Uterus (tissue), 4 donors: ENCODE data around the gene ZNF133. TPM values are rescaled to one million over a fixed set of nuclear protein-coding genes. Genes with fewer than 3 reads are reported as not detected.

ENCODE experiments used
- DNase-seq, 2 donors: peaks; one replicate each; pipeline ENCODE4 v3.0.0-alpha.2; 2019 to 2020
- H3K27ac ChIP-seq, 2 donors: fragments of 200-600 bp; sonication (generic); 1 replicate in 1 of 2; 2 replicates in 1 of 2; pipeline ENCODE4 v1.5.1; 2016 to 2018
- H3K27me3 ChIP-seq, 2 donors: fragments of 200-600 bp; sonication (generic); one replicate each; pipeline ENCODE4 v1.5.1; 2018 to 2019; ENCODE audit warnings: control low read depth in 1 of 2
- H3K36me3 ChIP-seq, 2 donors: fragments of 200-600 bp; sonication (generic); one replicate each; pipeline ENCODE4 v1.5.1; 2019; ENCODE audit warnings: control low read depth in 1 of 2
- H3K4me1 ChIP-seq, 2 donors: fragments of 200-600 bp; sonication (generic); one replicate each; pipeline ENCODE4 v1.5.1; 2018 to 2019; ENCODE audit warnings: control low read depth in 1 of 2
- H3K4me3 ChIP-seq, 2 donors: fragments of 200-600 bp; sonication (generic); 1 replicate in 1 of 2; 2 replicates in 1 of 2; pipeline ENCODE4 v1.5.1; 2018 to 2019; ENCODE audit warnings: mild to moderate bottlenecking in 1 of 2
- H3K9me3 ChIP-seq, 2 donors: fragments of 200-600 bp; sonication (generic); one replicate each; pipeline ENCODE4 v1.5.1; 2019; ENCODE audit warnings: control low read depth in 1 of 2
- CTCF ChIP-seq, 4 experiments: fragments of 200-600 bp in 2 of 4; fragments of 450-650 bp in 2 of 4; sonication (generic) in 2 of 4; IDR thresholded peaks; one replicate each; pipeline ENCODE4 v1.5.1; 2016 to 2019; ENCODE audit warnings: antibody characterized with exemption in 4 of 4, mild to moderate bottlenecking in 2 of 4, moderate library complexity in 1 of 4
- POLR2A ChIP-seq, 2 donors: fragments of 450-650 bp; IDR thresholded peaks; one replicate each; pipeline ENCODE4 v1.6.1; 2016; ENCODE audit warnings: antibody characterized with exemption in 2 of 2, mild to moderate bottlenecking in 1 of 2, moderate library complexity in 1 of 2
- intact Hi-C: fragments of 100-400 bp; cut with DNase I; formaldehyde crosslinking; loops from one replicate; pipeline ENCODE4 v1.15.1; 2023; ENCODE audit warnings: low total_unique reads
- total RNA-seq, 4 donors: library from RNA; depleted of rRNA in 3 of 4; stranded (reverse); fragments of >200 nt in 3 of 4; gene quantifications; one replicate each; pipeline versions ENCODE4 v1.1.0 to v1.2.4, GENCODE V29; 2014 to 2023
- donor health status: DM: yes; HTN: yes; CAD: no.

Gene ZNF133
- total RNA-seq, 4 donors from 2014 or later = 11.2 to 49.2 (median 22.4) TPM

GRCh38 chr20:18289306-18289705 lies 979 bp downstream of the ZNF133 start:
- DNase-seq = no peak
- H3K27me3 ChIP-seq = no peaks in the 10 kb centered on the region
- no peaks in the 10 kb centered on the region for H3K4me1 ChIP-seq
- peak overlapping the region; percentile 69 to 96 for H3K4me3 ChIP-seq
- H3K9me3 ChIP-seq = no peaks in the 10 kb centered on the region
- intact Hi-C loops = loop anchor here (10.0 kb wide), 1 partner anchor 155 kb away; the partner anchor contains the start of genes KAT14 and PET117
- no peak overlapping the region for H3K27ac ChIP-seq
- no peaks in the 10 kb centered on the region for H3K36me3 ChIP-seq
- TF ChIP-seq POLR2A (IDR thresholded peaks at IDR 0.05) = no peak
- TF ChIP-seq CTCF (IDR thresholded peaks at IDR 0.05) = no peak

DNA sequence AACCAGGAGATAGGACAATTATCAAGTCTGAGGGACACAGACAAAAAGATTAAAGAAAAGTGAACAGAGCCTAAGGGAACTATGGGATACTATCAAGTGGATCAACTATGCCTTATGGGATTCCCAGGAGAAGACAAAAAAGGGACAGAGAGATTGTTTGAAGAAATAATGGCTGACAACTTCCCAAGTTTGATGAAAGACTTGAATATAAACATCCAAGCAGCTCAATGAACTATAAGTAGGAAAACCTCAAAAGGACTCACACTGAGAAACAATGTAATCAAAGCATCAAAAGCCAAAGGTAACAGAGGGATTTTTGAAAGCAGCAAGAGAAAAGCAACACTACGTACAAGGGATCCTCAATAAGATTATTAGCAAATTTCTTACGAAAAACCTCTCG lies 11.0 kb downstream of the ZNF133 start:
- no peaks in the 10 kb centered on the region for H3K4me1 ChIP-seq
- H3K27ac ChIP-seq = no peak overlapping the region
- TF ChIP-seq POLR2A (IDR thresholded peaks at IDR 0.05) = no peak
- no peak for TF ChIP-seq CTCF (IDR thresholded peaks at IDR 0.05)
- H3K4me3 ChIP-seq = no peak overlapping the region
- DNase-seq = no peak
- no peaks in the 10 kb centered on the region for H3K27me3 ChIP-seq
- no peaks in the 10 kb centered on the region for H3K36me3 ChIP-seq
- intact Hi-C loops = no loop called here
- H3K9me3 ChIP-seq = no peaks in the 10 kb centered on the region

GRCh38 chr20:18304618-18305017 lies 16.3 kb downstream of the ZNF133 start:
- H3K4me3 ChIP-seq = no peak overlapping the region

DNA sequence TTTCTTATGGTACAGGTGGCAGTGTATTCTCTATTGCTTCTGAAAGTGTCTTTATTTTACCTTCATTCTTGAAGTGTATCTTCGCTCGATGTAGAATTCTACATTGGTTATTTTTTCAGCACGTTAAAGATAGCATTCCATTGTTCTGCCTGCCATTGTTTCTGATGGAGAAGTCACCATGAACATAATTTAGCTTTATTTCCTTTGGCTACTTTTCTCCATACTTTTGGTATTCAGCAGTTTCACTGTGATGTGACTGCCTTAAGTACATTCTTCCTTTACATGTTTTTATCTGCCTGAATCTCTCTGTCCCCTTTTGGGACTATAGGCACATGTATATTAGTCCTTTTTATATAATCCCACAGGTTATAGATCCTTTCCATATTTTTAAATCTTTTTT lies 19.0 kb downstream of the ZNF133 start:
- no peaks in the 10 kb centered on the region for H3K9me3 ChIP-seq
- DNase-seq = no peak
- no peaks in the 10 kb centered on the region for H3K27me3 ChIP-seq
- intact Hi-C loops = no loop called here
- no peak overlapping the region for H3K4me3 ChIP-seq
- no peaks in the 10 kb centered on the region for H3K36me3 ChIP-seq
- H3K4me1 ChIP-seq = no peaks in the 10 kb centered on the region
- no peak overlapping the region for H3K27ac ChIP-seq
- TF ChIP-seq POLR2A (IDR thresholded peaks at IDR 0.05) (no peak), CTCF (IDR thresholded peaks at IDR 0.05) (no peak)

More at GRCh38 chr20:18304618-18305017, 16.3 kb downstream of the ZNF133 start:
- Histone ChIP-seq H3K27ac (no peak overlapping the region), H3K4me1 (no peaks in the 10 kb centered on the region), H3K36me3 (no peaks in the 10 kb centered on the region), H3K27me3 (no peaks in the 10 kb centered on the region), H3K9me3 (no peaks in the 10 kb centered on the region)
- no peak for TF ChIP-seq POLR2A (IDR thresholded peaks at IDR 0.05)
- no peak for TF ChIP-seq CTCF (IDR thresholded peaks at IDR 0.05)
- intact Hi-C loops = no loop called here
- no peak for DNase-seq

GRCh38 chr20:18310051-18310450 lies 21.7 kb downstream of the ZNF133 start:
- Histone ChIP-seq H3K27me3 (no peaks in the 10 kb centered on the region), H3K4me1 (no peaks in the 10 kb centered on the region), H3K27ac (no peak overlapping the region), H3K9me3 (no peaks in the 10 kb centered on the region), H3K36me3 (no peaks in the 10 kb centered on the region), H3K4me3 (no peak overlapping the region)
- TF ChIP-seq POLR2A (IDR thresholded peaks at IDR 0.05) = no peak
- TF ChIP-seq CTCF (IDR thresholded peaks at IDR 0.05) = no peak
- intact Hi-C loops = no loop called here
- DNase-seq = no peak
